ES-I3 (cell line): ENCODE data around the gene TOMM70.

Source experiments
- H3K36me3 ChIP-seq: 2 replicates; pipeline ENCODE4 v1.6.1; 2013; ENCODE audit warnings: mild to moderate bottlenecking, low read length, control low read depth, moderate library complexity; ENCODE audit not compliant: insufficient read depth
- H3K4me1 ChIP-seq: 2 replicates; pipeline ENCODE4 v1.6.1; 2013; ENCODE audit warnings: mild to moderate bottlenecking, control low read depth, low read length; ENCODE audit not compliant: insufficient read depth
- H3K9ac ChIP-seq: 2 replicates; pipeline ENCODE4 v1.6.1; 2013; ENCODE audit warnings: low read depth, mild to moderate bottlenecking, low read length, moderate library complexity
- H3K9me3 ChIP-seq: 2 replicates; pipeline ENCODE4 v1.6.1; 2013; ENCODE audit warnings: mild to moderate bottlenecking, low read length, moderate library complexity; ENCODE audit not compliant: control insufficient read depth, insufficient read depth

Gene TOMM70

GRCh38 chr3:100402256-100402655, 1.4 kb upstream of the TOMM70 start:
- H3K36me3 ChIP-seq: no peaks in the 10 kb centered on the region
- peak overlapping the region; percentile 95 for H3K9ac ChIP-seq
- peaks cover 5% of the 10 kb centered on the region; the same call in 1 of the 2 replicates for H3K4me1 ChIP-seq
- no peaks in the 10 kb centered on the region for H3K9me3 ChIP-seq

DNA sequence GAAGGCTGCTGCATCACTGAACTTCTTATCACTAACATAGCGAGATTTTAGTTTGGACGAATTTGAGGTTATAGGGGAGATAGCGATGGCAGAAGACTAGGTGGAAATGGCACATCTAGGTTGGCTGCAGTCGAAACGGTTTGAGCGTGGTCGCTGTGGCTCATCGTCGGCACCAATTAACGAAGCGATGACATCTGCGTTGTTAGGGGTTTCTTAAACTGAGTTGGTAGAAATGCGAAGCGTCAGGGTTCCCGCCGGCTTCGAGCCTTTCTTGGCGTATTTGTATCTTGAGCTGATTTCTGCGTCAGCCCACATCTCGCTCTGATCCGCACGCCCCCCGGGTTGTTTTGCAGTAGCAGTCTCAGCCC, 769 bp upstream of the TOMM70 start:
- peaks cover 5% of the 10 kb centered on the region; the same call in 1 of the 2 replicates for H3K4me1 ChIP-seq
- H3K9me3 ChIP-seq: no peaks in the 10 kb centered on the region
- H3K9ac ChIP-seq: peak overlapping the region; percentile 95

DNA sequence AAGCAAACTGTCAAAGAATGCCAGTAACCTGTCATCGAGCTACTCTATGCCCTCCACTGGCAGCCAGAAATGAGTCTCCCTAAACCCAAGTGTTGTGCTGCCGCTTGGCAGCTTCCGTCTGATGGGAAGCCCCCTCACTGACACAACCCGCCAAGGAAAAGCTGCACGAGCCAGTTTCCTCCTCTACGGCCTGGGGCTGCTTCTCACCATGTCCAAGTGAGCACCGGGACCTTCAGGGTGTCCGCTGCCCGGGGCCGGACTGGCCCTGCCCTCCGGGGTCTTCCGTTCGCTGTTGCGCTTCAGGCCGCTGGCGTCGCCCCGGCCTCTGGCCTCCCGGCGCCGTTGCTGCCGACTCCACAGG, 490 bp downstream of the TOMM70 start:
- peaks cover 5% of the 10 kb centered on the region; the same call in 1 of the 2 replicates for H3K4me1 ChIP-seq
- H3K36me3 ChIP-seq: no peaks in the 10 kb centered on the region
- H3K9ac ChIP-seq: peak overlapping the region; percentile 95
- no peaks in the 10 kb centered on the region for H3K9me3 ChIP-seq

More for the DNA sequence above, 769 bp upstream of the TOMM70 start:
- H3K36me3 ChIP-seq: no peaks in the 10 kb centered on the region

DNA sequence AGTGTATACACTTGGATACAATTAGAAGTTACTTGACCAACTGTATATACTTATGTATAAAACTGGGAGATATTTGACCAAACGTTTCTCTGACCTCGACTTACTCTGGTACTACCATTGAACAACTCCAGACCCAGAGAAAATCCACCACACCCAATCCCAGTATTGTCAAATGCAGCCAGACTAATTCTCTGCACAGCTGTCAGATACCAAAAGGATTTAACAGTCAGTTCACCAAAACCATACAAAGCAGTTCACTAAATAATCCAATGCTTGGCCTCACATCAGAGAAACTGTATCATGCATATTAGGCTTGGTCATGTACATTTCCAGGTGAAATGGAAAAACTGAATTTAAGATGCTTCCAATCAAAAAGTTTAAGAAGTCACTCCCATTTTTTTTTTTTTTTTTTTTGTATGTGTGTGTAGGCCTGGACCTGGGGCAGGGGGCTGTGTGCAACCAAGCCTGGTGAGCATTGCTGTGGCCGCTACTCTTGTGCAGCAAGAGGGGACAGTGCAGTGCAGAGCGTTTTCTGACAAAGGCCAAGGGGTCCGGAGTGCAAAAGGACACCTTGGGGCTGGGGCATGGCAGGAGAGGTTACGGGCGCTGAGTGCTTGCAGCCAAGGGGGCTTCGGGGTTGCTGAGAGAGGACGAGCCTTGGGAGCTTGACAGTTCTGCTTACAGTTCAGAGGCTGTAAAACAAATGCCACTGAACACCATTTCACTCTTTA, 1.4 kb downstream of the TOMM70 start:
- H3K36me3 ChIP-seq: no peaks in the 10 kb centered on the region
- H3K9me3 ChIP-seq: no peaks in the 10 kb centered on the region
- peak overlapping the region; percentile 95; the same call in 1 of the 2 replicates for H3K9ac ChIP-seq
- H3K4me1 ChIP-seq: peaks cover 5% of the 10 kb centered on the region; the same call in 1 of the 2 replicates

GRCh38 chr3:100396967-100397366, 3.9 kb downstream of the TOMM70 start:
- Histone ChIP-seq H3K36me3 (no peaks in the 10 kb centered on the region), H3K4me1 (peaks cover 5% of the 10 kb centered on the region; the same call in 1 of the 2 replicates), H3K9ac (no peak overlapping the region), H3K9me3 (no peaks in the 10 kb centered on the region)

DNA sequence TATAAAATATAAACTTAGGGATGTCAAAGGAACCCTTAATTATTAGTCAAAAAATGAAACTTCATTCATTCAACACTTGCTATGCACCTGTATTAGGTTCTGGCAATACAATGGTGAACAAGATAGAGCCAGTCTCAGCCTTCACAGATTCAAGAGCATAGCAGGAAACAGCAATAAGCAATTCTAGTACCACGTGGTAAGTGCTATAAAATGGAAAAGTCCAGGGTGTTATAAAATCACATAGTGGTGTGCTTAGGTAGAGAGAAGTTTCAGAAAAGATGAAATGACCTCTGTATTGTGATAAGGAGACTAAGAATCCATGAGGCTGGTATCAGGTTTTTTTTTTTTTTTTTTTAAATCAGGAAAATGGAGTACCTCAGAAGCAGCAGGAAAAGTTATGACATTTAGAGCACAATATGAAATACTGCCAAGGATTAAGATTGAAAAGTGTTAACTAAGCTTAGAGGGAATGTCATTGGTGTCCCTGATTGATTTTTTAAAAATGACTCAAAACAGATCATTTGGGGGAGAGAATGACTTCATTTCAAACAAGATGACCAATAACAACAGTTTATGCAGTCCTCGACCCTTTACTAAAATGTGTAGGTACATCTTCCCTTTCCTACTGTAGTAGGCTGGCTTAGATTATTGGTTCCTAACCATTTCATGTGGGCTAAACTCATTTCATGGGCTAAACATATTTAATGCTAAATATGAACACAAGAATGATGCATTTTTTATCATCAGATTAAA, 5.0 kb downstream of the TOMM70 start:
- H3K4me1 ChIP-seq: peaks cover 5% of the 10 kb centered on the region; the same call in 1 of the 2 replicates
- 0 out of 2 replicates have a peak, but pooled peaks cover 2% of the 10 kb centered on the region for H3K9me3 ChIP-seq
- no peaks in the 10 kb centered on the region for H3K36me3 ChIP-seq
- H3K9ac ChIP-seq: no peak overlapping the region

- peaks cover 4% of the 10 kb centered on the region for H3K36me3 ChIP-seq
These were observed 11.9 kb downstream of the TOMM70 start for GRCh38 chr3:100389025-100389424.

DNA sequence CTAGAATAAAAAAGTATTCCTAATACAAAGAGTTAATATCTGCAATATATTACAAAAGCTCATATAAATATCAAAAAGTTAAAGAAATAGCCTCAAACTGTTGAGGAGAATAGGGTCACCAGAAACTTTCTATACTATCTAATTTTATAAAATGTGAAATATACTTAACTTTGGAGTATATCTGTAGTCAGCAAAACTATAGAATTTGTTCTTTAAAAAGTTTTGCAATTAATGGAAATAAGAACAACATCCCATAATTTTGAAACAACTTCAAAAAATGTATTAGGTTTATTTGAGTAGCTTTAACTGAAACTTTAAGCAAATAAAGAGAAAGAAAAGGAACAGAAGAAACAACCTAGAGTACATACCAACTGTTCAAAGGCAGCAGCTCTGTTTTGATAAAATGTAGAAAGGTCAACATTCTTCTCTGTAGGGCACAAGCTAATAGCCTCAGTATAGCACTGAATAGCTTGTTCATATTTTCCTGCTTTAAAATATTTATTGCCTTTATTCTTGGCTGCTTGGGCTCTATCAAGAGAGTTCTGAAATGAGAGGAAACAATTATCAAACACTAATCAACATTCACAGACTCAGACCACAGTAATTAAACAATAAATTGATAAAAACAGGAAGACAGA, 14.3 kb downstream of the TOMM70 start:
- peaks cover 9% of the 10 kb centered on the region for H3K36me3 ChIP-seq

More at GRCh38 chr3:100389025-100389424, 11.9 kb downstream of the TOMM70 start:
- Histone ChIP-seq H3K9ac (no peak overlapping the region), H3K4me1 (peaks cover 5% of the 10 kb centered on the region; the same call in 1 of the 2 replicates), H3K9me3 (peaks cover 2% of the 10 kb centered on the region; the same call in 1 of the 2 replicates)

DNA sequence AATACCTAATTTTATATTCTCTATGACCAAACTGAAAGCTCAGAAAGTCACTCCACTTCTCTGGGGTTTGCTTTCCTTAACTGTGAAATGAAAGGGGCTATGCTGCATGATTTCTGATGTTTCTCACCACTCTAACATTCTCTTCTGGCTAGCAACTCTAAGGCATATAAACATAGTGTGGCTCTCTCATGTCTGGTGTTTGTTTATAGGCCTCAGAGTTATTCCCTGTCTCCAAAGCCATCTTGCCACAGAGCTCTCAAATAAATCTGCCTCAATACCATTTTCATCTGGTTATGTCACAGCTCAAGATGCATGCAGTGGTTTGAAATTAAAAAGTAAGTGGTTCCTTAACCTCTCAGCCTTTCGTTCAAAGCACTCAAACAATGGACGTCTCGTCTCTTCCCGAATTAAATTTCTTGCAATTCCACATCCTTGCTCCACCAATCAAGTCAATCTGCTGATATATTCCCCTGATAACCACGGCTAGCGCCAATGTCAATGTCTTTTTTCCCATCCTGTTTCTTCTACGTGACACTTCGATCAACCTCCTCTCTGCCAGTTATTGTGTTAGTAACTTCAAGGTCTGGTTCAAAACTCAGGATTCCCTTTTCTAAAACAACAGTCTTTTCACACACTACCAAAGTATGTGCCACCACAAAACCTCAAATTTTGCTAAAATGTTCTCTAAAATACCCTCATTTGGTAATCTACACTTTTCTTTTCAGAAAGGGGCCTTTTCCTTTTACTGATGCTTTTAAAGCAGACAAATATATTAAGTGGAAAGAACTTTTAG, 16.0 kb downstream of the TOMM70 start:
- Histone ChIP-seq H3K9me3 (no peaks in the 10 kb centered on the region), H3K4me1 (no peaks in the 10 kb centered on the region), H3K36me3 (peaks cover 9% of the 10 kb centered on the region), H3K9ac (no peak overlapping the region)

More for the DNA sequence above, 14.3 kb downstream of the TOMM70 start:
- Histone ChIP-seq H3K9ac (no peak overlapping the region), H3K9me3 (no peaks in the 10 kb centered on the region; the same call in 1 of the 2 replicates), H3K4me1 (no peaks in the 10 kb centered on the region)

GRCh38 chr3:100376301-100376700, 24.6 kb downstream of the TOMM70 start:
- no peaks in the 10 kb centered on the region for H3K9me3 ChIP-seq
- no peak overlapping the region for H3K9ac ChIP-seq
- no peaks in the 10 kb centered on the region for H3K4me1 ChIP-seq
- peaks cover 11% of the 10 kb centered on the region for H3K36me3 ChIP-seq

- peaks cover 11% of the 10 kb centered on the region for H3K36me3 ChIP-seq
- no peaks in the 10 kb centered on the region for H3K9me3 ChIP-seq
- H3K4me1 ChIP-seq: no peaks in the 10 kb centered on the region
- no peak overlapping the region for H3K9ac ChIP-seq
These were observed 26.4 kb downstream of the TOMM70 start for GRCh38 chr3:100374521-100374920.

DNA sequence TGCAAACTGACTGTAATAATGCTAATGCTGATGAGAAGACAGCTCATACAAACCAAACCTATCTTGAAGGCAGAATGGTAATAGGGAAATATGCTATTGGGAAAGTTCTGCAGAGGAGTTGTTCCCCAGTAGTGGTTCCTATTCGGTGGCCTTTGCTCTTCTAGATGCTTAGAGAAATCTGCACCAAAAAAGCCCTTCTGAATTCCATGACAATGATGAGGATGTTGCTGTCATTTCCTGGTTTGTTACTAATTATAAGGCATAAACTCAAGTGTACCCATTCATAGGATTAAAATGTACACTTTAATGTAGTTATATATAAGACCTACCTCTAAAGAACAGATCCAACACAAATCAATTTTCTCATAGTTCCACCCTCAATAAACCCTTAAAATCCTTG, 30.1 kb downstream of the TOMM70 start:
- H3K36me3 ChIP-seq: peaks cover 11% of the 10 kb centered on the region
- H3K9ac ChIP-seq: no peak overlapping the region
- no peaks in the 10 kb centered on the region for H3K9me3 ChIP-seq
- no peaks in the 10 kb centered on the region for H3K4me1 ChIP-seq

- Histone ChIP-seq H3K9me3 (no peaks in the 10 kb centered on the region), H3K36me3 (peaks cover 14% of the 10 kb centered on the region), H3K9ac (no peak overlapping the region), H3K4me1 (no peaks in the 10 kb centered on the region)
These were observed 32.4 kb downstream of the TOMM70 start for GRCh38 chr3:100368441-100368840.

- Histone ChIP-seq H3K36me3 (peaks cover 6% of the 10 kb centered on the region), H3K9me3 (no peaks in the 10 kb centered on the region), H3K9ac (no peak overlapping the region), H3K4me1 (no peaks in the 10 kb centered on the region)
These were observed 34.5 kb downstream of the TOMM70 start for GRCh38 chr3:100366424-100366823.
